HEK293 (cell line): ENCODE data around the gene EXOC8.
"Not testable (repeated sequence)": the region's sequence is repeated elsewhere in the genome, so short reads cannot be mapped to it uniquely, and the experiment has no call there.

Experiments
- CTCF ChIA-PET: fragments of 350-600 bp; formaldehyde crosslinking; extraction: SDS; loops from one replicate; lab custom pipeline; 2021; ENCODE audit warnings: antibody characterized with exemption; lab: Yijun Ruan, JAX
- POLR2A ChIA-PET: fragments of 300-600 bp; formaldehyde crosslinking; extraction: SDS; loops from one replicate; lab custom pipeline; 2020; ENCODE audit warnings: antibody characterized with exemption, inconsistent platforms; lab: Yijun Ruan, JAX
- H3K27ac ChIP-seq: fragments of 200-500 bp; sonication (Bioruptor generic); 2 replicates; pipeline ENCODE4 v1.5.1; 2014; ENCODE audit warnings: low read depth, low read length, control low read depth, inconsistent platforms; ENCODE audit errors: extremely low read depth
- H3K36me3 ChIP-seq, 2 experiments: fragments of 200-500 bp in 1 of 2; sonication (Bioruptor generic) in 1 of 2; 1 replicate in 1 of 2; 2 replicates in 1 of 2; pipeline ENCODE4 v1.5.1; 2014 to 2017; ENCODE audit warnings: inconsistent platforms in 2 of 2, low read length in 2 of 2; ENCODE audit not compliant: control insufficient read depth in 2 of 2, insufficient read depth in 1 of 2
- H3K4me1 ChIP-seq: fragments of 200-500 bp; sonication (Bioruptor generic); 2 replicates; pipeline ENCODE4 v1.5.1; 2014; ENCODE audit warnings: mild to moderate bottlenecking, low read length, inconsistent platforms; ENCODE audit not compliant: control insufficient read depth, insufficient read depth
- H3K4me3 ChIP-seq: 2 replicates; pipeline ENCODE4 v1.5.1; 2011; ENCODE audit warnings: low read depth, mild to moderate bottlenecking, control low read depth, low read length, moderate library complexity
- H3K9me3 ChIP-seq: fragments of 200-500 bp; sonication (Bioruptor generic); 2 replicates; pipeline ENCODE4 v1.5.1; 2014; ENCODE audit warnings: low read depth, low read length, inconsistent platforms; ENCODE audit not compliant: control insufficient read depth, insufficient read depth
- ZNF121 ChIP-seq: fragments of 450-650 bp; formaldehyde crosslinking; IDR thresholded peaks from 2 replicates; pipeline ENCODE4 v1.5.1; 2016; ENCODE audit warnings: missing biosample characterization, missing genetic modification characterization
- ZNF2 ChIP-seq: fragments of 450-650 bp; formaldehyde crosslinking; IDR thresholded peaks from 2 replicates; pipeline ENCODE4 v1.5.1; 2016; ENCODE audit warnings: missing biosample characterization, missing genetic modification characterization
- ZNF211 ChIP-seq: fragments of 450-650 bp; formaldehyde crosslinking; IDR thresholded peaks from 2 replicates; pipeline ENCODE4 v1.5.1; 2016; ENCODE audit warnings: low read depth, missing biosample characterization, missing genetic modification characterization
- ZNF366 ChIP-seq: fragments of 450-650 bp; formaldehyde crosslinking; conservative IDR thresholded peaks from 2 replicates; pipeline ENCODE4 v1.5.1; 2016; ENCODE audit warnings: missing biosample characterization, missing genetic modification characterization
- ZNF529 ChIP-seq: fragments of 450-650 bp; formaldehyde crosslinking; IDR thresholded peaks from 2 replicates; pipeline ENCODE4 v1.5.1; 2017; ENCODE audit warnings: missing genetic modification characterization, missing biosample characterization; ENCODE audit not compliant: insufficient replicate concordance
- ZNF580 ChIP-seq: fragments of 450-650 bp; formaldehyde crosslinking; IDR thresholded peaks from 2 replicates; pipeline ENCODE4 v1.5.1; 2016; ENCODE audit warnings: missing biosample characterization, missing genetic modification characterization
- ZNF600 ChIP-seq: fragments of 450-650 bp; formaldehyde crosslinking; IDR thresholded peaks from 2 replicates; pipeline ENCODE4 v1.5.1; 2016; ENCODE audit warnings: missing biosample characterization, missing genetic modification characterization
- ZNF837 ChIP-seq: fragments of 450-650 bp; formaldehyde crosslinking; IDR thresholded peaks from 2 replicates; pipeline ENCODE4 v1.5.1; 2016; ENCODE audit warnings: missing biosample characterization, missing genetic modification characterization
- ZSCAN23 ChIP-seq: fragments of 450-650 bp; formaldehyde crosslinking; IDR thresholded peaks from 2 replicates; pipeline ENCODE4 v1.5.1; 2016; ENCODE audit warnings: missing biosample characterization, missing genetic modification characterization
- TF ChIP-seq, protein P1 (sequence below): fragments of 450-650 bp; formaldehyde crosslinking; IDR thresholded peaks from 2 replicates; pipeline ENCODE4 v1.5.1; 2017; ENCODE audit warnings: missing biosample characterization, missing genetic modification characterization
- TF ChIP-seq, protein P2 (sequence below): fragments of 450-650 bp; formaldehyde crosslinking; IDR thresholded peaks from 2 replicates; pipeline ENCODE4 v1.5.1; 2016; ENCODE audit warnings: missing biosample characterization, missing genetic modification characterization, borderline replicate concordance

The EXOC8 gene

DNA sequence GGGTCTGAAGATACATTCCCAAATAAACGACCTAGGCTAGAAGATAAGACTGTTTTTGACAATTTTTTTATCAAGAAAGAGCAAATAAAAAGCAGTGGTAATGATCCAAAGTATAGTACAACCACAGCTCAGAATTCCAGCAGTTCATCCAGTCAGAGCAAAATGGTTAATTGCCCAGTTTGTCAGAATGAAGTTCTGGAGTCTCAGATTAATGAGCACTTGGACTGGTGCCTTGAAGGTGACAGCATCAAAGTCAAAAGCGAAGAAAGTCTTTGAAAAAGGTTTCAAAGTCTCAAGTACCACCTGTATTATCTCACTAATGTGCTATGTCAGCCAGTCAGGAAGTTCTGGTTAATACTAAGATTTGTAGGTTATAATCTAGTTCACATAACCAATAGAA, 15.4 kb upstream of the EXOC8 start:
- Histone ChIP-seq H3K4me1 (0 out of 2 replicates have a peak, but pooled peaks cover 2% of the 10 kb centered on the region), H3K36me3 (peaks cover 45 to 62% of the 10 kb centered on the region in 2 experiments), H3K4me3 (no peak overlapping the region), H3K9me3 (no peaks in the 10 kb centered on the region), H3K27ac (no peak overlapping the region)
- ChIA-PET POLR2A (no interaction called here), CTCF (no interaction called here)
- TF ChIP-seq ZNF366 (tag by site-specific recombination) = 0 out of 2 replicates have a peak, but pooled peaks have one; percentile 40
- TF ChIP-seq ZNF2 = no peak
- TF ChIP-seq ZNF837 (tag by site-specific recombination) = no peak
- TF ChIP-seq, protein P1, sequence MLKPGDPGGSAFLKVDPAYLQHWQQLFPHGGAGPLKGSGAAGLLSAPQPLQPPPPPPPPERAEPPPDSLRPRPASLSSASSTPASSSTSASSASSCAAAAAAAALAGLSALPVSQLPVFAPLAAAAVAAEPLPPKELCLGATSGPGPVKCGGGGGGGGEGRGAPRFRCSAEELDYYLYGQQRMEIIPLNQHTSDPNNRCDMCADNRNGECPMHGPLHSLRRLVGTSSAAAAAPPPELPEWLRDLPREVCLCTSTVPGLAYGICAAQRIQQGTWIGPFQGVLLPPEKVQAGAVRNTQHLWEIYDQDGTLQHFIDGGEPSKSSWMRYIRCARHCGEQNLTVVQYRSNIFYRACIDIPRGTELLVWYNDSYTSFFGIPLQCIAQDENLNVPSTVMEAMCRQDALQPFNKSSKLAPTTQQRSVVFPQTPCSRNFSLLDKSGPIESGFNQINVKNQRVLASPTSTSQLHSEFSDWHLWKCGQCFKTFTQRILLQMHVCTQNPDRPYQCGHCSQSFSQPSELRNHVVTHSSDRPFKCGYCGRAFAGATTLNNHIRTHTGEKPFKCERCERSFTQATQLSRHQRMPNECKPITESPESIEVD = 0 out of 2 replicates have a peak, but pooled peaks have one; percentile 23
- TF ChIP-seq ZNF580 (tag by site-specific recombination) = no peak

DNA sequence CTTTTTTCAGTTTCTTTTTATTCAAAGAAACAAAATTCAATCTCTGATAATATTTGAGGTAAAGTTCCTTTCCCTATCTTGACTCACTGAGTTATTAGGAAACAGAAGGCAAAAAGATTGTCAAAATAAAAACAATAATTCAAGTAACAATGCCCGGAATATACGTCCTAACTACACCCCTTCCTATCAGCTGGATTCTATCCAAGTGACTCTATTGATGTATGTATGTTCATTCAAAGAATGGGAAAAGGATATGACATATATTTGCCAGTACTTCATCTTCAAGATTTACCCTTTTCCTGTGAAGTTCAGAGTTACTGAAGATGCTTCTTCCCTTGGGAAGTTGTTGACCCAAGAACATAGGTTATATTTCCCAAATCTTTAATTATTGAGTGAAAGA, 14.2 kb upstream of the EXOC8 start:
- no peaks in the 10 kb centered on the region for H3K9me3 ChIP-seq
- no peaks in the 10 kb centered on the region for H3K4me1 ChIP-seq
- H3K36me3 ChIP-seq = peaks cover 52 to 71% of the 10 kb centered on the region in 2 experiments
- ChIA-PET CTCF (interaction anchor here (1.4 kb wide), 1 partner anchor 238 kb away, joined by 4 read pairs; no protein-coding TSS in a partner anchor), POLR2A (no interaction called here)
- TF ChIP-seq, protein P2, sequence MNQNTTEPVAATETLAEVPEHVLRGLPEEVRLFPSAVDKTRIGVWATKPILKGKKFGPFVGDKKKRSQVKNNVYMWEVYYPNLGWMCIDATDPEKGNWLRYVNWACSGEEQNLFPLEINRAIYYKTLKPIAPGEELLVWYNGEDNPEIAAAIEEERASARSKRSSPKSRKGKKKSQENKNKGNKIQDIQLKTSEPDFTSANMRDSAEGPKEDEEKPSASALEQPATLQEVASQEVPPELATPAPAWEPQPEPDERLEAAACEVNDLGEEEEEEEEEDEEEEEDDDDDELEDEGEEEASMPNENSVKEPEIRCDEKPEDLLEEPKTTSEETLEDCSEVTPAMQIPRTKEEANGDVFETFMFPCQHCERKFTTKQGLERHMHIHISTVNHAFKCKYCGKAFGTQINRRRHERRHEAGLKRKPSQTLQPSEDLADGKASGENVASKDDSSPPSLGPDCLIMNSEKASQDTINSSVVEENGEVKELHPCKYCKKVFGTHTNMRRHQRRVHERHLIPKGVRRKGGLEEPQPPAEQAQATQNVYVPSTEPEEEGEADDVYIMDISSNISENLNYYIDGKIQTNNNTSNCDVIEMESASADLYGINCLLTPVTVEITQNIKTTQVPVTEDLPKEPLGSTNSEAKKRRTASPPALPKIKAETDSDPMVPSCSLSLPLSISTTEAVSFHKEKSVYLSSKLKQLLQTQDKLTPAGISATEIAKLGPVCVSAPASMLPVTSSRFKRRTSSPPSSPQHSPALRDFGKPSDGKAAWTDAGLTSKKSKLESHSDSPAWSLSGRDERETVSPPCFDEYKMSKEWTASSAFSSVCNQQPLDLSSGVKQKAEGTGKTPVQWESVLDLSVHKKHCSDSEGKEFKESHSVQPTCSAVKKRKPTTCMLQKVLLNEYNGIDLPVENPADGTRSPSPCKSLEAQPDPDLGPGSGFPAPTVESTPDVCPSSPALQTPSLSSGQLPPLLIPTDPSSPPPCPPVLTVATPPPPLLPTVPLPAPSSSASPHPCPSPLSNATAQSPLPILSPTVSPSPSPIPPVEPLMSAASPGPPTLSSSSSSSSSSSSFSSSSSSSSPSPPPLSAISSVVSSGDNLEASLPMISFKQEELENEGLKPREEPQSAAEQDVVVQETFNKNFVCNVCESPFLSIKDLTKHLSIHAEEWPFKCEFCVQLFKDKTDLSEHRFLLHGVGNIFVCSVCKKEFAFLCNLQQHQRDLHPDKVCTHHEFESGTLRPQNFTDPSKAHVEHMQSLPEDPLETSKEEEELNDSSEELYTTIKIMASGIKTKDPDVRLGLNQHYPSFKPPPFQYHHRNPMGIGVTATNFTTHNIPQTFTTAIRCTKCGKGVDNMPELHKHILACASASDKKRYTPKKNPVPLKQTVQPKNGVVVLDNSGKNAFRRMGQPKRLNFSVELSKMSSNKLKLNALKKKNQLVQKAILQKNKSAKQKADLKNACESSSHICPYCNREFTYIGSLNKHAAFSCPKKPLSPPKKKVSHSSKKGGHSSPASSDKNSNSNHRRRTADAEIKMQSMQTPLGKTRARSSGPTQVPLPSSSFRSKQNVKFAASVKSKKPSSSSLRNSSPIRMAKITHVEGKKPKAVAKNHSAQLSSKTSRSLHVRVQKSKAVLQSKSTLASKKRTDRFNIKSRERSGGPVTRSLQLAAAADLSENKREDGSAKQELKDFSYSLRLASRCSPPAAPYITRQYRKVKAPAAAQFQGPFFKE = no peak
- TF ChIP-seq ZSCAN23 (tag by site-specific recombination) (no peak), ZNF211 (tag by site-specific recombination) (no peak), ZNF600 (tag by site-specific recombination) (no peak), ZNF529 (tag by site-specific recombination) (no peak)
- no peak overlapping the region for H3K4me3 ChIP-seq
- no peak overlapping the region for H3K27ac ChIP-seq

DNA sequence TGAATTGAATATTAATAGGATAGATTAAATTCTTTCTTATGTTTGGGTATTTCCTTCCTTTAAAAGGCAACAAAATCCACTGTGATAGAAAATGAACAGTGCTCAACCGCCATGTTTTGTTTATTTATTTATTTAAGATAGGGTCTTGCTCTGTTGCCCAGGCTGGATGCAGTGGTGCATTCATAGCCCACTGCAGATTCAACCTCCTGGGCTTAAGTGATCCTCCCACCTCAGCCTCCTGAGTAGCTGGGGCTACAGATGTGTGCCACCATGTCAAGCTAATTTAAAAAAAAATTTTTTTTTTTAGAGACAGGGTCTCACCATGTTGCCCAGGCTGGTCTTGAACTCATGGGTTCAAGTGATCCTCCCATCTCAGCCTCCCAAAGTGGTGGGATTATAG, 11.2 kb upstream of the EXOC8 start:
- H3K36me3 ChIP-seq = peaks cover 78 to 84% of the 10 kb centered on the region in 2 experiments
- not testable (repeated sequence) for H3K4me3 ChIP-seq, H3K27ac ChIP-seq, H3K9me3 ChIP-seq, H3K4me1 ChIP-seq
- peak; percentile 92 for TF ChIP-seq ZNF121
- ChIA-PET POLR2A (interaction anchor here (3.2 kb wide), 1 partner anchor 11 kb away, joined by 14 read pairs; the partner anchor contains the start of genes EXOC8 and SPRTN), CTCF (interaction anchor here (0.6 to 1.6 kb wide), 5 partner anchors 9 to 33 kb away, joined by 3 to 5 read pairs (median 4); no protein-coding TSS in a partner anchor)
